ENCODE results near the gene SPNS3.

The SPNS3 gene

GRCh38 chr17:4411201-4411600 is 22.5 kb upstream of the SPNS3 start:
- Mint-ChIP-seq H3K9me3 (no peaks in the 10 kb centered on the region), H3K4me1 (ENCODE audit: low read depth) (peaks cover 9% of the 10 kb centered on the region), H3K4me3 (no peak overlapping the region), H3K27ac (no peak overlapping the region), H3K36me3 (ENCODE audit: low read depth) (no peaks in the 10 kb centered on the region), H3K27me3 (ENCODE audit: low read depth) (peaks cover 5% of the 10 kb centered on the region)
- DNase-seq (ENCODE audit: low spot score) = no peak

GRCh38 chr17:4412933-4413831 is 20.6 kb upstream of the SPNS3 start:
- Mint-ChIP-seq H3K9me3 (no peaks in the 10 kb centered on the region), H3K4me1 (ENCODE audit: low read depth) (peaks cover 9% of the 10 kb centered on the region), H3K27me3 (ENCODE audit: low read depth) (peaks cover 5% of the 10 kb centered on the region), H3K27ac (peak overlapping the region; percentile 48), H3K4me3 (peak overlapping the region; percentile 62), H3K36me3 (ENCODE audit: low read depth) (no peaks in the 10 kb centered on the region)
- DNase-seq (ENCODE audit: low spot score) = peak; percentile 85

- H3K4me1 Mint-ChIP-seq (ENCODE audit: low read depth) = peaks cover 8% of the 10 kb centered on the region
- peaks cover 8% of the 10 kb centered on the region for H3K27me3 Mint-ChIP-seq (ENCODE audit: low read depth)
- H3K36me3 Mint-ChIP-seq (ENCODE audit: low read depth) = no peaks in the 10 kb centered on the region
- no peak for DNase-seq (ENCODE audit: low spot score)
- H3K4me3 Mint-ChIP-seq = no peak overlapping the region
- no peaks in the 10 kb centered on the region for H3K9me3 Mint-ChIP-seq
- no peak overlapping the region for H3K27ac Mint-ChIP-seq
These were observed 16.5 kb upstream of the SPNS3 start for GRCh38 chr17:4417129-4417667.

GRCh38 chr17:4420692-4421131 is 13.0 kb upstream of the SPNS3 start:
- peak; percentile 60 for DNase-seq (ENCODE audit: low spot score)
- Mint-ChIP-seq H3K27me3 (ENCODE audit: low read depth) (peaks cover 6% of the 10 kb centered on the region), H3K36me3 (ENCODE audit: low read depth) (no peaks in the 10 kb centered on the region), H3K4me1 (ENCODE audit: low read depth) (peaks cover 3% of the 10 kb centered on the region), H3K4me3 (peak overlapping the region; percentile 26), H3K27ac (no peak overlapping the region), H3K9me3 (no peaks in the 10 kb centered on the region)

- peaks cover 3% of the 10 kb centered on the region for H3K4me1 Mint-ChIP-seq (ENCODE audit: low read depth)
These were observed 10.9 kb upstream of the SPNS3 start for GRCh38 chr17:4422864-4423263.

GRCh38 chr17:4425398-4425797 is 8.3 kb upstream of the SPNS3 start:
- H3K27ac Mint-ChIP-seq = no peak overlapping the region
- peaks cover 3% of the 10 kb centered on the region for H3K4me1 Mint-ChIP-seq (ENCODE audit: low read depth)
- no peak overlapping the region for H3K4me3 Mint-ChIP-seq
- H3K9me3 Mint-ChIP-seq = no peaks in the 10 kb centered on the region
- H3K36me3 Mint-ChIP-seq (ENCODE audit: low read depth) = no peaks in the 10 kb centered on the region
- peaks cover 8% of the 10 kb centered on the region for H3K27me3 Mint-ChIP-seq (ENCODE audit: low read depth)
- no peak for DNase-seq (ENCODE audit: low spot score)

More at GRCh38 chr17:4422864-4423263, 10.9 kb upstream of the SPNS3 start:
- Mint-ChIP-seq H3K4me3 (no peak overlapping the region), H3K27me3 (ENCODE audit: low read depth) (peaks cover 8% of the 10 kb centered on the region), H3K27ac (no peak overlapping the region), H3K9me3 (no peaks in the 10 kb centered on the region), H3K36me3 (ENCODE audit: low read depth) (no peaks in the 10 kb centered on the region)
- DNase-seq (ENCODE audit: low spot score) = no peak

- Mint-ChIP-seq H3K27ac (no peak overlapping the region), H3K4me3 (no peak overlapping the region), H3K9me3 (no peaks in the 10 kb centered on the region), H3K4me1 (ENCODE audit: low read depth) (no peaks in the 10 kb centered on the region), H3K27me3 (ENCODE audit: low read depth) (peaks cover 4% of the 10 kb centered on the region), H3K36me3 (ENCODE audit: low read depth) (no peaks in the 10 kb centered on the region)
- no peak for DNase-seq (ENCODE audit: low spot score)
These were observed 7.1 kb upstream of the SPNS3 start for GRCh38 chr17:4426499-4427208.

- Mint-ChIP-seq H3K4me1 (ENCODE audit: low read depth) (no peaks in the 10 kb centered on the region), H3K4me3 (no peak overlapping the region), H3K36me3 (ENCODE audit: low read depth) (no peaks in the 10 kb centered on the region), H3K9me3 (no peaks in the 10 kb centered on the region), H3K27me3 (ENCODE audit: low read depth) (peaks cover 4% of the 10 kb centered on the region), H3K27ac (no peak overlapping the region)
- DNase-seq (ENCODE audit: low spot score) = no peak
These were observed 6.2 kb upstream of the SPNS3 start for GRCh38 chr17:4427505-4427904.

- peaks cover 11% of the 10 kb centered on the region for H3K36me3 Mint-ChIP-seq (ENCODE audit: low read depth)
- no peaks in the 10 kb centered on the region for H3K27me3 Mint-ChIP-seq (ENCODE audit: low read depth)
- no peaks in the 10 kb centered on the region for H3K9me3 Mint-ChIP-seq
- peak overlapping the region; percentile 74 for H3K4me3 Mint-ChIP-seq
- peak; percentile 10 for DNase-seq (ENCODE audit: low spot score)
- peaks cover 38% of the 10 kb centered on the region for H3K4me1 Mint-ChIP-seq (ENCODE audit: low read depth)
- peak overlapping the region; percentile 76 for H3K27ac Mint-ChIP-seq
These were observed 2.6 kb downstream of the SPNS3 start for GRCh38 chr17:4436381-4436780.

GRCh38 chr17:4436846-4437245 is 3.1 kb downstream of the SPNS3 start:
- Mint-ChIP-seq H3K4me1 (ENCODE audit: low read depth) (peaks cover 38% of the 10 kb centered on the region), H3K27ac (peak overlapping the region; percentile 76), H3K36me3 (ENCODE audit: low read depth) (peaks cover 11% of the 10 kb centered on the region), H3K27me3 (ENCODE audit: low read depth) (no peaks in the 10 kb centered on the region), H3K9me3 (no peaks in the 10 kb centered on the region), H3K4me3 (peak overlapping the region; percentile 74)
- DNase-seq (ENCODE audit: low spot score) = no peak

- Mint-ChIP-seq H3K4me1 (ENCODE audit: low read depth) (peaks cover 34% of the 10 kb centered on the region), H3K4me3 (peak overlapping the region; percentile 24), H3K27ac (no peak overlapping the region), H3K27me3 (ENCODE audit: low read depth) (no peaks in the 10 kb centered on the region), H3K36me3 (ENCODE audit: low read depth) (peaks cover 13% of the 10 kb centered on the region), H3K9me3 (no peaks in the 10 kb centered on the region)
- DNase-seq (ENCODE audit: low spot score) = no peak
These were observed 4.6 kb downstream of the SPNS3 start for GRCh38 chr17:4438162-4438944.

- Mint-ChIP-seq H3K36me3 (ENCODE audit: low read depth) (peaks cover 13% of the 10 kb centered on the region), H3K27ac (no peak overlapping the region), H3K9me3 (no peaks in the 10 kb centered on the region), H3K4me3 (no peak overlapping the region), H3K4me1 (ENCODE audit: low read depth) (peaks cover 28% of the 10 kb centered on the region), H3K27me3 (ENCODE audit: low read depth) (no peaks in the 10 kb centered on the region)
- no peak for DNase-seq (ENCODE audit: low spot score)
These were observed 6.3 kb downstream of the SPNS3 start for GRCh38 chr17:4440021-4440420.
